DMS53 treated with DMSO at 0.1 percent for 48 hours (cell line): ENCODE results near the gene NR3C2.

Experiments
- DNase-seq: peaks from one replicate; lab custom pipeline; 2025; ENCODE audit not compliant: unreplicated experiment; lab: John Stamatoyannopoulos, UW

NR3C2 gene

DNA sequence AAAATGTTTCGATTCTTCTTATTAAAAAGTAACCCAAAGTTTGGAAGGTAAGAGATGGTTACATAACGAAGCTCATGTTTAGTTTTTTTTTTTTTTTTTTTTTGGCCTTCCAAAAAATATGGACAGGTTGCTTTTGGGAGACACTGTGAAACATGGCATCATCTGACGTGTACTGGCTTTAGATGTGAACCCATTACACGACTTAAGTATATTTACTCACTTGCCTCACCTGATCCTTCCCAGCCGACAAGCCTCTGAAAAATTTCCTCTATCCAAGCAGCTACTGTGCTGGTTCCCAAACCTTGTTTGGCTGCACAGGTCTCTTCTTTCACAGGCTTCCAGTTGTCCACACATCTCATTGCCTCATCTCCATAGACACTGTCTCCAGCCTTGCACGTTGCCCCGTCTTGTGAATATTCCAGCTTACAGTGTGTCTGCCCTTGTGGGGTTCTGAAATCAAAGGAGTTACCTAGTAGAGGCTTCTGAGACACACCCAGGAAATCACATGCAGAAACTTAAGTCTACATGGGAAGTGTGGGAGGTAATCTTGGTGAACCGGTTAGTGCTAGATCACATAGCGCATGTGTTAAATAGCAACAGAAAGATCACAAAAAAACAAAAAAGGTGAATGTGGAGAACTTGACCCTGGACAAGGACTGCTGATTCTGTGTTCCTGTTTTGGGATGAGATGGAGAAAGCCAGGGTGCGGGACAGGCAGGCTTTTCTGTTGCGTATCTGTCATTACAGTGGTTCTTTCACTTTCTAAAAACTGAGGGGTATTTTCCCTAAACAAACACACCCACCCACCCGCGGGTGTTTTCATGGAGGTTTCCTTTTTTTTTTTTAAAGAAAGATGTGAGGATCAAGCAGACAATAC is 381.7 kb downstream of the NR3C2 start:
- DNase-seq, result no peak

DNA sequence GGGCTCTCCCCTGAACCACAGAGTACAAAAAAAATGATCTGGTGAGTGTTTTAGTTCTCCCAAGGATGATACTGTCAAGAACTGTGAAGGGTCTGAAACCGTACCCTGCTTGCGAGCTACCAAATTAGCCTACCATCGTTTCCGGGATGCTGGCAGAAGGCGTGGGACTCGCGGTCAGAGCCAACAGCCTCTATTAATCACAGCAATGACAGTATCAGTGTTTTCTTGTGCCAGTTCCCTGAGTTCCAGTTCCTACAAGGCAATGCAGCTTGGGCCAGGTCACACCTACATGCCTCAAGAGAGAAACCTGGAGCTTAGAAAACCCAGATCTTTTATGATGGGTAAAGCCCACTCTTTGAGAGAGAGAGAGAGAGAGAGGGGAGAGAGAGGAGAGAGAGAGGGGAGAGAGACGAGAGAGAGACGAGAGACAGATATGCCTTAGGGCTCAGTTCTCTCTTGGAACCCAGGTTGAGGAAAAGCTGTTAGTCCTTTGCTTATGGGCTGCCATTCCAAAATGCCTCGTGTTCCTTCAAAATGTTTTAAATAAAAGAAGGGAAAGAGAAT is 382.5 kb downstream of the NR3C2 start:
- no peak for DNase-seq

DNA sequence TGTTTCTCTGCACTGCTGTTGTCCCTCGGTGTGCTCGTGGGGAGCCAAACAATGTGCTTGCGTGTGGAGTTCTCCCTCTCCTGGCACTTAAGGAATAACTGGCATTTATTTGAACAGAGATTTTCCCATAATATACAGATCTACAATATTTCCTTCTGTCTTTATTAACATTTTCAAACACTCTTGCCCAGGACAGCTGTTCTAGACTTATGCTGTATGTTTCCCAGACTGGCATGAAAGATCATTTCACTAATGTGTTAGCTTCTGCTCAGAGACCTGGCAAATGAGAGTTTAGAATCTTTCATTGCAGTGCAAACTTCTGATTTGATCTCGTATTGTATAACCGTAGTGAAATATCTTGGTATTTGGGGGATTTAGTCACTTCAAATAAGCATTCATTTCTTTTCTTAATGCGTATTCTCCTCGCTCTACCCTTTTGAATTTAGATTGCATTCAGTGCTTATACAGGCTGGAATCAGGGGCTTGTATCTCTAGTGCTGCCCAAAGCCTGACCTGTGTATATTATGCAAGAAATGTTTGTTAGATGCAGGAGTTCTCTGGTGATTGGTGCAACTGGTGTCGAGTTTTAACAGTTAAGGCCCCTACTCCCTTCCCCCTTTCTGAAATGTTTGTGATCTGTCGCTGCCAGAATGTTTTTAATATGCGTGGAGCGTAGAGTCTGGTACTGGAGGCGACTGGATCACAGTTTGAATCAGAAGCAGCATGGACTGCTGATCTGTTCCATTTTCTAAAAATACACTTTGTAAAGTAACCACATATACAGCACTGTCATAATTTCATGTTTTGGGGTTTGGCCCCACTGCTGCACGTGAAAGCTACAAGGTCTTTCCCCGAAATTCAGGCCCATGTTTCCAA is 384.0 kb downstream of the NR3C2 start:
- no peak for DNase-seq

DNA sequence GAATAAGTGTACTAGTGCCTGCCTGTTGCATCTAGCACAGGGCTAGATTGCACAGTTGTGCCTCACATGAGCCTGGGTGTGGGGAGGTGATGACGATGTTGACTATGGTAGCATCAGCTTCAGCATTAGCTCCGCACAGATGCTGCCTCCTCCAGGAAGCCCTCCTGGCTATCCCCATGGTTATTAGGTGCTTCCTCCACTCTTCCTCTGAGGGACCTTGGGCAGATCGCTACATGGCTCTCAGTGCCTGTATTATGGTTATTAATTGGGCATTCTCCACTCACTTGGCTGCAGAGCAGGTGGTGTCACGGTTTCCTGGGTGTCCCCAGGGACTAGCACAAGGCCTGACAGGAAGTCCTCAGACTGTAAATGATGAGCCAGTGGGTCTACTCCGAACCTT is 384.7 kb downstream of the NR3C2 start:
- DNase-seq, result no peak

DNA sequence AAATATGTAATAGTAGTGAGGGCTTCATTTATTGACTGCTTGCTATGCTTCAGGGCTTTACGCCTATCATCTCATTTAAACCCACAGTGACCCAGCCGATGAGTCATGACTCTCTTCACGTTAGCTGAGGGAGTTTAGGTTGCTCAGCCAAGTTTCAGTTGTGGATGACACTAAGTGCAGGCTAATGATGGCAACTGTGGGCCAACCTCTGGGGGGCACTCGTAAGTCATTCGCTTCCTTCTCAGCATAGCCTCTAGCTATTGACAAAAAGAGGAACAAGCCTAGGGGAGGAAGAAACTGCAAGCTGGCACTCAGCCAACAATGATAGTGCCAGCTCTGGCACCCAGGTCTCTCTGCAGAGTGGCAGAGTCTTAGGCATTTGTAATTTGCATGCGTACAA is 385.3 kb downstream of the NR3C2 start:
- no peak for DNase-seq

DNA sequence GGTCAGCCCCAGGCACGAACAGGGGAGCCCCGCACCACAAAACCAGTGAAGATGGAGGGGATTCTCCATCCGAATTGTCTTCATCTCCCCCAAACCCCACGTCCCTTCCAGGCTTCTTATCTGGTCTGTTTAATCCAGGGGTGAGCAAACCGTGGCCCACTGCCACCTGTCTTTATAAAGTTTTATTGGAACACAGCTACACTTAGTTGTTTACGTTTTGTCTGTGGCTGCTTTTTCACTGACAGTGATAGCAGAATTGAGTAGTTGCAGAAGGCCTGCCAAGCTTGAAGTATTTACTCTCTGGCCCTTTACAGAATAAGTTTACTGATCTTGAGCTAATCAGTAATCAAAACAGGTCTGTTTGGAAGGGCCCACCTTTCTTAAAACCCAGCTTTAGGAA is 386.4 kb downstream of the NR3C2 start:
- DNase-seq, result no peak

DNA sequence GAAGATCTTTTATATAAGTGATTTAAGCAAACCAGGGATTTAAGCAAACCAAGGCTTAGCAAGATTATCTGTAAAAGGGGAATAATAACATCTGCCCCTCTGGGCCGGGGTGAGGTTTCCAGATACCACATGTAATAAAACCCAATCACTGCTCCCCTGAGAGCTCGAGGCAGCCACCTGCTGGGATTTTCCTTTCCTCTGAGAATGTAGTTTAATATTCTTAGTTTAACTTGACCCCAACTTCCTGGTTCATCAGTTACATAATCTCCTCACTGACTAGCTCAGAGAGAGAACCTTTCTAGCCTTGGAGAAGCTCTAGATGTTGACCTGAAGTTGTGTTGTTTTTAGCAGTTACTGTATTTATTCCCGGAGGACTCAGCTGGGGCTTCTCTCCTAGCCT is 387.9 kb downstream of the NR3C2 start:
- no peak for DNase-seq

DNA sequence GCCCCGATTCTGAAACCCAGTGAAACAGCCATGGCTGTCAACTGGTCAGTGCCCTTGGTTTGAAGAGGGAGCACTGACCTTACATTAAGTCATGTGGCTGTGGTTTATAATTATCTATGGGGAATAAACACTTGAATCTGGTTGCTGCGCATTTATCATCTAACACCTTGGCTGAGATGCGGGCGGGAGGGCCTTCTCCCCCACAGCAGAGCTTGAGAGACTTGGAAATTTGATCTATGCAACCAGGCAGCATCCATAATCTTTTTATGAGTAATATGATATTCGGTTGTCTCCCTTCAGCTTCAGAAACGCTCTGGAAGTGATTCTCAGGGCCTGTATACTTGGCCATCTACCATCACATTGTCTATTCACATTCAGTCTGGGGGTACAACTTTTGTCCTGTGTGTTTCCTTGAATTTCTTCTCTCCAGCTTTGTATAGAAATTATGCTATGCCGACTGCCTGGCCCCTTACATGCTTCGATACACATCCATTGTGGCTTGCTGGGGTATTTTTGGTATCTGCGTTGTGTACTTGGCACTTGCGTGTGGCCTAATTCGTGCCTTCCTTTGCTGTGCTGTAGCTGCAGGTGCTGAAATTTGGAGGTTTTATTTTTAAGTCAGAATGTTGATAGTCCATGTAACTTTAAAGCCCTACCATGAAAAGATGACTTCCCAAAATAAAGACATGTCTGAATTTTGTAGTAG is 388.8 kb downstream of the NR3C2 start:
- no peak for DNase-seq

DNA sequence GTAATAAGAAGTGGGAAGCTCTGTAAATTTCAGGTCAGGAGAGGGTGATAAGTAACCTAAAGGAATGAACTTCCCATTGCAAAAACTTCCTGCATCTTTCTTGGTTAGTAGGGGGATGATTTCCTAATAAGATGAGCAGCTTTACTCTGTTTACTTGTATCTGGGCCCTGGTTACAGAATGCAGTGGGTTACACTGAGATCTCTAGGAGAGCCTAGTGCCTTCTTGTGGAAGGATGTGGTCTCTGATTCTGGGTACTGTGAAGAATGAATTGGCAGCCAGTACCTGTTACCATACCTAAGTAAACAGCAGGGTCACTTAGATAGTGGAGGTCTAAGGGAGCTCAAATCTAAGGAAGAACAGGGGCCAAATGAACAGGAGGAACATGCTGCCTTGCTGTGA is 389.8 kb downstream of the NR3C2 start:
- no peak for DNase-seq

DNA sequence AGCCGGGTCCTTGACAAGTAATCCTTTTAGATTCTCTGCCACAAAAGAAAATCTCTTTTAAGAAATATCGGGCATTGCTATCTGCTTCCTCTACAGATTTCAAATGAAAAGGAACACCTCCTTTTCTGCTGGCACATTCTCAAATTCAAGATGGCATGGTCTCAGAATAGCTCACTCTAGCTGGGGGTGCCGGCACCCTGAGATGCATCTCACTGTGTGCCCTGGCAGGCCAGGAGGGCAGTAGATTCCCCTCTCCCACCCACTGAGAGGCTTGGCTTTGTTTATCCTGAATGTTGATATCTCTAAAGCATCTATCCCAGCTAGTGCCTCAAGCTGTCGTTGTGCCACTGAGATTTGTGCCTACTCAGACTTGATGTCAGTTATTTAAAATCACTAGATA is 390.8 kb downstream of the NR3C2 start:
- DNase-seq, result no peak

DNA sequence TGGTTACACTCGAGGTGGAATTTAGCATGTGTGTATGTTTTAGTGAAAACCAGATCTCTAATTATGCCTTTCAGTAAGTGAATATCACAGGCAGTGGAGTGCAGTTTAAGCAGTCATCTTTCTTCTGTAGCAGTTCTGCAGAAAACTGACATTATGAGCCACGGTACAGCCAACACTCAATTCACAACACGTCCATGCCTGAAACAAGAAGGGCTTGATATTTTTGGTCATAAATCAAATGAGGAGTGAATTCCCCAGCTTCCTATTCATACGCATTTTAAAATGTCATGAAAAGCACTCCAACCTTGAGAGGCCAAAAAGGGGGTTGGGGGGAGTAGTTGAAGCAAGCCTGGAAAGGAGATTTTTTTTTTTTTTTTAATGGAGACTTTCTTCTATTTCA is 393.6 kb downstream of the NR3C2 start:
- DNase-seq, result no peak

DNA sequence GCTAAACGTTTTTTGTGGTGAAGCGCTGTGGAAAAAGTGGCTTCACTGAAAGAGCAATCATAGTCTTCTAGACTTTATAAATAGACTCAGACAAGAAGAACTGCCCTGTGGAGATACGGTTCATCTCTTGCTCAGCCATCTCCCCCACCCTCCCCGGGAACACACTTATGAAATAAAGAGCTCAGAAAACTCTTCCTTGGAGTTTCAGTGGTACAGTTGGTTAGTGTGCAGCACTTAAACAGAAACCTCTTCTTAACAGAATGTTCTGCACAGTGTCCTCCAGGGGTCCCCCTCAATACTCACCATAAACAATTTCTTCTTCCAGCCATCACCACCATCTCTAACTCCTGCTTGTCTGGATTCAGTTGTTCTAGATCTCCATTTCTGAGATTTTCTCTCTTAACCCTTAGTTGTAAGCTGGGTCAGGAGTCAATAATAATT is 397.3 kb downstream of the NR3C2 start:
- DNase-seq, result no peak

DNA sequence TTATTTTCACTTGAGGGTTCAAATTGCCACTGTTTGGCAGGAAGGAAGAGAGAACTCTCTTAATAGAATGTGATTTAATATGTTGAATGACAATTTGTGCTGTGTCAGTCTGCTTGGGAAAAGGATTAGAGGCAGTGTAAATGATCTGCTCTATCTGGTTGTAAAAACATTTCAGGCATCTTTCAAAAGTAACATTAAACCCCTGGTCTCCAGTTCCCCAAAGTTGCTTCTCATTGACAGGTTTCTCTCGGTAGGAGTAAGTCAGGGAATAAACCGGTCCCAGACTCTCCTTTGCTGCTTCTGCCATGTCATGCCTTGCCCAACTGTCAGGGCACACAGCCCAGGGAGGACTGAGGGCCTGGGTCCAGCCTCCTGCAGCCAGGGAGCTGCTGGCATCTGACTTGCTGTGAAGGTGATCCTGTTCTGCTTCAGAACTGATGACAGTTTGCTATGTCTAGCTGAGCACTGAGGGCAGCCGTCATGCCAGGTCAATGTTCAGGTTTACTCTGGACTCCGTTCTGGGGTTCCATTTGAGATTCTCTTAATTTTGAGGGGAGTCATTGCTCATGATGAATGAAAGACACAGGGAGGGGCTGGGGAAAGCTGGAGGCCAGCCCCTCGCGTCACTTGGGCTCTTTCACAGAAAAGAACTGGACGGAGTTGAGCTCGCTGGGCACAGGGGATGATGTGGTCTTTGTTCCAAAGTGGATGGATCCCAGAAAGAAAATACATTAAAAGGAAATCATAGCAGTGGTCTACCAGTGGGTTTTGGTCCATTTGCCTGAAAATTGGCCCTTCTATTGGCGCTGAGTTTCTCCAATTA is 397.9 kb downstream of the NR3C2 start:
- DNase-seq, result no peak

DNA sequence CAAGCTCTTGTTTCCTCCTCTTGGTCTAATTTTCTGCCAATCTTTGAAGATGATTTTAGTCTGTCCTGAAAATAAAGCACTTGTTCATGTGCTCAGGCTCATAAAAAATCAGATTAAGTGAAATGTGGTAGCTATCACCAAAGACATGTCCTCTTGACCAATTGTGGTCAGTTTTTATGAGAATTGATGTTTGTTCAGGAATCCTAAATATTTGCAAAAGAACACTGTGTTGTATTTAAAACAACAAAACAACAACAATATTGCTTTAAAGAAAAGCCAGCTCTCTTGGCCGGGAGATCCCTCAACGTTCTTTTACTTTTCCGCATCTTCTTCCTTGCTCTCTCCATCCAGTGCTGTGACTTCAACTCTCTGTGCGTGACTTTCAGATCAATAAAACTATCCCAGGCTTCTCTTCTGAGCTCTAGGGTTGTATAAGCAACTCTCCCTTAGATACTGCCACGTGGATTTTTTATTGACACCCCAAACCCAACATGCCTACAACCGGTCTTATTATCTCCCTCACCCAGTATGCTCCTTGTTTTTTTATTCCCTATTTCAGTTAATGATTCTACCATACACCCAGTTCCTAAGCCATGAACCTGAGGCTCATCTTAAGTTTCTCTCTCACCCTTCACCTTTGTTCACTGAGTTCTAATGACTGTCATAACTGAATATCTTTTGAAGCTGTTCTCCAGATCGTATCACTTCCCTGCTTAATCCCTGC is 400.4 kb downstream of the NR3C2 start:
- no peak for DNase-seq

DNA sequence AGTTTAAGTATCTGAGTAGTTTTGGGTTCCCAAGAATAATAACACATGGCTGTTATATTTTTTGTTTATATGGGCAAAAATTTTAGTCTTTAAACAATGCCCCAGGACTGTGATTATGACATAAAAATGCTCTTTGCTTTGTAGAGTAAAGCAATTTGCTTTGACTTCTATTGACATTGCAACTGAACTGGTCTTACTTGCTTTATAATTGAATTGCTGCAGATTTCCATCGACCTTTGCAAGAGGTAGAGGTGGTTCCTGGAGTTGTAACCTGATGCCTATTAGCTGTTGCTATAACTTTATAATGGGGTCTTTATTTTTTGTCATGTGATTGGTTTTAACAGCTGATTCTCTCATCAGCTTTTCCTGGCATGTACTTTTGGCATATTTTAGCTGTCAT is 407.4 kb downstream of the NR3C2 start:
- no peak for DNase-seq

DNA sequence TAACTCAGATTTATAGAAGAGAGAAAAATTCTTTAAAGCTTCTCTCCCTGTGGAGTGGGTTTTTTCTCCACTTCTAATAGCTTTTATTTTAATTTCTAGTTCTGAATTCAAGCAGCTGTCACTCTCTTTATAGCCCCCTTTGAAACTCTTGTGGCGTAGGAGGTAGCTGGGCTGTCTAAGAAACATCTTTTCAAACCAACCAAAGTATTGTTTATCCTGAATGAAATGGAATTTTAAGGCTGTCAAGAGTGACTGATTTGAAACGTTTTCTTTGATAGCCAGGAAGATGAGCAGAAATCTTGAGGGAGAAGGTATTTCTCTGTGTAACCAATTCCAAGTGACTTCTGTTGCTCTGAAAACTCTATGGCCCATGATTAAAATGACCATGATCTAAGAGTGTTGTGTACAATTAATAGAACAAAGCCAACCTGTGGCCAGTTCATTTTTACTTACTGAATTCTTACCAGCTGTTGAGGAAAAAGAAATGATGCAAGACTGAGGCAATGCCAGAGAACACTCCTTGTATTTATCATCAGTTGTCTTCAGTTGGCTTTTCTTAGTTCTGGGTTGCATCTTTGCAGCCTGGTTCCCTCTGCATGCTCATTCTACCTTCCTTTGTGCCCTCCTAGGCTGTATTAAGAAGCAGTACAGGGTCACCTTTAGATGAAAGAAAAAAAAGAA is 411.9 kb downstream of the NR3C2 start:
- DNase-seq, result no peak

DNA sequence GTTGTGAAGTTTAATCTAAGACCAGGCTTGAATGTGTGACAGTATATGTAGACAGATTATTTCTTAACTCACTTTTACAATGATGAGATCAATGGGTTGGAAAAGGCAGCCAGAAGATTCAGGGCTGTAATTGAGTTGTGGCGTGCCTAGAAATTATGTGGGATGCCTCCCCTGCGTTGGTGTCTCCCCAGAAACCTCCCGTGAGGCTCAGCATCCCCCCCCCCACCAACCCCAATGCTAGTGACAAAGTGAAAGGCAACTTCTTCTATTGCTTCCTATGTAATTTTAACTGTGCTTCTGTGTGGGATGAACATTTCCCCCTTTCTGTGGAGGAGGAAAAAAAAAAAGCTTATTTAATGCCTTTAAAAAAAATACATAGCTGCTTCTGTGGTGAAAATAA is 412.4 kb downstream of the NR3C2 start:
- DNase-seq, result no peak
